H1 (cell line): ENCODE data around the gene KCNQ1. TPM values are rescaled to one million over a fixed set of nuclear protein-coding genes. Genes with fewer than 3 reads are reported as not detected.
A peak's percentile ranks its signal among the peaks of the same experiment; 100 is the strongest.

ENCODE experiments used
- CTCF ChIA-PET: fragments of 300-600 bp; sonication (Branson Sonifier 250); formaldehyde crosslinking; loops from one replicate; lab custom pipeline; 2021; ENCODE audit not compliant: partially characterized antibody; lab: Charles Lee
- POLR2A ChIA-PET: fragments of 300-600 bp; sonication (Branson Sonifier 250); formaldehyde crosslinking; loops from one replicate; lab custom pipeline; 2021; ENCODE audit warnings: inconsistent platforms; ENCODE audit not compliant: partially characterized antibody; lab: Charles Lee
- DNase-seq, 2 experiments: peaks; one replicate each; pipeline versions ENCODE4 v3.0.0 to v3.0.0-alpha.2; 2010 to 2022; ENCODE audit warnings: low spot score in 2 of 2, low read depth in 1 of 2, mixed read lengths in 1 of 2
- FAIRE-seq: peaks from 2 replicates; lab custom pipeline; 2011; peaks lifted over from hg19 to GRCh38; lab: Jason Lieb, UNC
- H2AFZ ChIP-seq: 2 replicates; pipeline ENCODE4 v1.8.1; 2012; ENCODE audit warnings: low read length, inconsistent platforms
- H2AK5ac ChIP-seq: 2 replicates; pipeline ENCODE4 v1.6.1; 2013; ENCODE audit warnings: low read depth, low read length
- H2BK120ac ChIP-seq: replicated peaks from 2 replicates; pipeline ENCODE3; 2013; ENCODE audit warnings: low read depth, low read length, inconsistent platforms
- H2BK12ac ChIP-seq: 2 replicates; pipeline ENCODE4 v1.6.1; 2013; ENCODE audit warnings: low read depth, low read length
- H2BK15ac ChIP-seq: 2 replicates; pipeline ENCODE4 v1.6.1; 2013; ENCODE audit warnings: low read length
- H2BK20ac ChIP-seq: 2 replicates; pipeline ENCODE4 v1.6.1; 2013; ENCODE audit warnings: low read length
- H2BK5ac ChIP-seq: 2 replicates; pipeline ENCODE4 v1.6.1; 2013; ENCODE audit warnings: low read depth, low read length
- H3K14ac ChIP-seq: 2 replicates; pipeline ENCODE4 v1.6.1; 2013; ENCODE audit warnings: inconsistent platforms; ENCODE audit not compliant: insufficient read length
- H3K18ac ChIP-seq: 2 replicates; pipeline ENCODE4 v1.6.1; 2013; ENCODE audit warnings: low read length; ENCODE audit errors: extremely low read depth
- H3K23ac ChIP-seq: 2 replicates; pipeline ENCODE4 v1.6.1; 2013; ENCODE audit warnings: inconsistent platforms; ENCODE audit not compliant: insufficient read length
- H3K23me2 ChIP-seq: 2 replicates; pipeline ENCODE4 v1.6.1; 2013; ENCODE audit warnings: low read depth, low read length
- H3K27ac ChIP-seq: 2 replicates; pipeline ENCODE4 v1.6.1; 2011; ENCODE audit warnings: low read depth, low read length, inconsistent platforms
- H3K27me3 ChIP-seq, 4 experiments: replicated peaks in 1 of 4; 1 replicate in 1 of 4; 2 replicates in 3 of 4; pipeline versions ENCODE4 v1.6.1 to v1.8.1; 2011 to 2013; ENCODE audit warnings: low read length in 3 of 4, mild to moderate bottlenecking in 3 of 4, inconsistent platforms in 2 of 4, mixed read lengths in 2 of 4, moderate library complexity in 1 of 4; ENCODE audit not compliant: control insufficient read depth in 3 of 4, insufficient read depth in 3 of 4; ENCODE audit errors: extremely low read depth in 1 of 4
- H3K36me3 ChIP-seq, 4 experiments: 2 replicates each; pipeline versions ENCODE4 v1.6.1 to v1.8.1; 2011 to 2013; ENCODE audit warnings: mild to moderate bottlenecking in 4 of 4, low read length in 3 of 4, moderate library complexity in 2 of 4, control low read depth in 1 of 4, inconsistent platforms in 1 of 4; ENCODE audit not compliant: insufficient read depth in 4 of 4, control insufficient read depth in 2 of 4
- H3K4ac ChIP-seq: replicated peaks from 2 replicates; pipeline ENCODE3; 2013; ENCODE audit warnings: low read length, low read depth, mixed read lengths, inconsistent platforms; ENCODE audit not compliant: insufficient read length
- H3K4me1 ChIP-seq, 4 experiments: replicated peaks in 1 of 4; 1 replicate in 1 of 4; 2 replicates in 3 of 4; pipeline versions ENCODE4 v1.6.1 to v1.8.1; 2011 to 2013; ENCODE audit warnings: low read length in 3 of 4, inconsistent platforms in 2 of 4, mixed read lengths in 1 of 4; ENCODE audit not compliant: insufficient read depth in 4 of 4, control insufficient read depth in 3 of 4
- H3K4me2 ChIP-seq, 2 experiments: 2 replicates each; pipeline versions ENCODE4 v1.6.1 to v1.8.1; 2011 to 2013; ENCODE audit warnings: low read depth in 2 of 2, low read length in 2 of 2, control low read depth in 1 of 2, inconsistent platforms in 1 of 2, mild to moderate bottlenecking in 1 of 2; ENCODE audit not compliant: insufficient read depth in 1 of 2
- H3K4me3 ChIP-seq, 4 experiments: fragments of 200-600, 300-600 bp in 1 of 4; sonication (generic), shearing (Covaris generic), sonication (Bioruptor Twin) in 1 of 4; 2 replicates each; pipeline versions ENCODE4 v1.5.1 to v1.8.1; 2011 to 2016; ENCODE audit warnings: low read length in 4 of 4, low read depth in 3 of 4, control low read depth in 2 of 4, inconsistent platforms in 2 of 4, mild to moderate bottlenecking in 2 of 4, mixed read lengths in 1 of 4, moderate library complexity in 1 of 4; ENCODE audit not compliant: insufficient read depth in 2 of 4; ENCODE audit errors: extremely low read depth in 1 of 4
- H3K56ac ChIP-seq: replicated peaks from 2 replicates; pipeline ENCODE3; 2013; ENCODE audit warnings: low read depth, mild to moderate bottlenecking, mixed read lengths, low read length, inconsistent platforms; ENCODE audit not compliant: insufficient read length
- H3K79me1 ChIP-seq: 2 replicates; pipeline ENCODE4 v1.6.1; 2013; ENCODE audit warnings: low read depth, low read length, control low read depth
- H3K79me2 ChIP-seq, 2 experiments: 2 replicates each; pipeline versions ENCODE4 v1.6.1 to v1.8.1; 2012 to 2013; ENCODE audit warnings: low read length in 2 of 2, mild to moderate bottlenecking in 2 of 2, inconsistent platforms in 1 of 2; ENCODE audit not compliant: insufficient read depth in 2 of 2, control insufficient read depth in 1 of 2
- H3K9ac ChIP-seq, 4 experiments: replicated peaks in 1 of 4; 1 replicate in 1 of 4; 2 replicates in 3 of 4; pipeline versions ENCODE4 v1.6.1 to v1.8.1; 2011 to 2013; ENCODE audit warnings: low read depth in 3 of 4, low read length in 3 of 4, control low read depth in 2 of 4, mild to moderate bottlenecking in 2 of 4, moderate library complexity in 2 of 4, inconsistent platforms in 1 of 4; ENCODE audit errors: extremely low read depth in 1 of 4
- H3K9me3 ChIP-seq, 2 experiments: 2 replicates each; pipeline versions ENCODE4 v1.6.1 to v1.8.1; 2012 to 2013; ENCODE audit warnings: mild to moderate bottlenecking in 2 of 2, moderate library complexity in 2 of 2, control low read depth in 1 of 2, inconsistent platforms in 1 of 2, low read depth in 1 of 2, low read length in 1 of 2, mixed read lengths in 1 of 2; ENCODE audit not compliant: insufficient read depth in 2 of 2
- H4K20me1 ChIP-seq, 2 experiments: replicated peaks in 1 of 2; 2 replicates each; pipeline versions ENCODE3 to v1.8.1; 2011 to 2013; ENCODE audit warnings: inconsistent platforms in 2 of 2, low read length in 2 of 2, mild to moderate bottlenecking in 1 of 2; ENCODE audit not compliant: insufficient read depth in 2 of 2, control insufficient read depth in 1 of 2
- H4K5ac ChIP-seq: 2 replicates; pipeline ENCODE4 v1.6.1; 2013; ENCODE audit warnings: low read length, low read depth, mixed read lengths, inconsistent platforms; ENCODE audit not compliant: insufficient read length
- H4K8ac ChIP-seq: 2 replicates; pipeline ENCODE4 v1.8.0; 2013; ENCODE audit warnings: mild to moderate bottlenecking, moderate library complexity, low read length, inconsistent platforms; ENCODE audit not compliant: insufficient read depth; ENCODE audit errors: extremely low read depth
- H4K91ac ChIP-seq: replicated peaks from 2 replicates; pipeline ENCODE3; 2013; ENCODE audit warnings: low read length, mixed read lengths, inconsistent platforms; ENCODE audit not compliant: insufficient read length
- EGR1 ChIP-seq: IDR thresholded peaks from 2 replicates; pipeline ENCODE4 v1.6.1; 2011; ENCODE audit warnings: low read depth, low read length, borderline replicate concordance
- GTF2F1 ChIP-seq: IDR thresholded peaks from 2 replicates; pipeline ENCODE4 v1.6.1; 2012; ENCODE audit warnings: low read depth, low read length, improper control_type of control experiment, borderline replicate concordance
- POLR2A ChIP-seq, 2 experiments: IDR thresholded peaks; 1 replicate in 1 of 2; 2 replicates in 1 of 2; pipeline ENCODE4 v1.6.1; 2011; ENCODE audit warnings: low read depth in 2 of 2, low read length in 2 of 2, mild to moderate bottlenecking in 2 of 2; ENCODE audit errors: control extremely low read depth in 1 of 2
- SP1 ChIP-seq: IDR thresholded peaks from 2 replicates; pipeline ENCODE4 v1.6.1; 2011; ENCODE audit warnings: low read depth, low read length
- WGBS, 2 experiments: shearing (Covaris generic) in 1 of 2; methylation state at CpG; one replicate each; pipeline versions ENCODE4 v1.1.6 to v1.1.7; 2013 to 2015; ENCODE audit warnings: low lambda C conversion rate in 2 of 2, mixed read lengths in 2 of 2, inconsistent platforms in 1 of 2, low coverage in 1 of 2, missing lambda C conversion rate in 1 of 2; ENCODE audit not compliant: insufficient replicate concordance in 2 of 2, insufficient coverage in 1 of 2, insufficient read length in 1 of 2; ENCODE audit errors: extremely low coverage in 1 of 2, missing lambda C conversion rate in 1 of 2; 5-methylcytosine and 5-hydroxymethylcytosine counted together
- polyA plus RNA-seq, 7 experiments: library from polyadenylated mRNA; depleted of rRNA in 3 of 7; stranded (reverse) in 5 of 7; unstranded in 2 of 7; fragments of >200 nt in 5 of 7; fragments of 200-250 nt in 2 of 7; gene quantifications; 1 replicate in 5 of 7; 2 replicates in 1 of 7; 4 replicates in 1 of 7; pipeline versions ENCODE4 v1.2.1 to v1.2.3, GENCODE V29; 2011 to 2013; ENCODE audit warnings: missing spikeins in 2 of 7, mixed read lengths in 2 of 7
- total RNA-seq: library from RNA; stranded (reverse); fragmentation: NEBNext Ultra II Directional; extraction: Animal tissue kit (Norgen Biotek cat#: 25700); gene quantifications from 2 replicates; pipeline ENCODE4 v1.2.1, GENCODE V29; 2021
- TF ChIP-seq, protein P1 (sequence below): IDR thresholded peaks from 2 replicates; pipeline ENCODE4 v1.6.1; 2011; ENCODE audit warnings: low read length, improper control_type of control experiment

KCNQ1 gene
- total and polyA plus RNA-seq, 2 of the 8 experiments (the other 6 are each of a cell fraction or from before 2014, with no cell fraction given), result 1.9 to 2.0 TPM

DNA sequence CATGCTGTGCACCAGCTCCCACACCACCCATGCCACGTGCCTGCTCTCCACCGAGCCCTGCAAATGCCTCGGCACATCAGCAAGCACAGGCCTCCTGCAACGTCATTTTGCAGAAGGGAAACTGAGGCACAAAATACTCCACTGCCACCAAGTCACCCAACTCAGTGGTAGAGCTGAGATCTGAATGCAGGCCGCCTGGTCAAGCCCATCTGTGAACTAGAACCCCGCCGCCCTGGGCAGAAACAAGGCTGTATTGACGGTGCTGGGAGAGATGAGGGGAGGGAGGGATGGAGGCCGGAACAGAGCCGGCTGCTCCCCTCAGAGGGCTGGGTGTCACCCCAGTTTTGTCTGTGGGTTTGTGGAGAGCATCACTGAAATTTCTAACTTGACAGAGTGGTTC is 359.4 kb downstream of the KCNQ1 start:
- Histone ChIP-seq H2BK5ac (no peak overlapping the region), H3K9ac (no peak overlapping the region), H3K27me3 (peaks cover 0 to 32% (median 14%) of the 10 kb centered on the region in 4 experiments; a peak in 6 of 7 replicates), H3K9me3 (peaks cover 0 to 4% of the 10 kb centered on the region in 2 experiments; a peak in 1 of 4 replicates), H3K23ac (no peak overlapping the region), H2BK20ac (no peak overlapping the region), H4K20me1 (no peaks in the 10 kb centered on the region), H4K8ac (no peak overlapping the region), H3K36me3 (no peaks in the 10 kb centered on the region), H2BK12ac (no peak overlapping the region), H4K91ac (no peak overlapping the region), H3K27ac (no peak overlapping the region), H2AK5ac (no peak overlapping the region), H3K56ac (no peak overlapping the region), H3K79me1 (no peaks in the 10 kb centered on the region), H2AFZ (no peak overlapping the region), H3K4me3 (no peak overlapping the region), H3K23me2 (peaks cover 8% of the 10 kb centered on the region; the same call in 1 of the 2 replicates), H3K79me2 (no peaks in the 10 kb centered on the region), H3K18ac (no peak overlapping the region), H4K5ac (no peak overlapping the region), H3K4ac (no peak overlapping the region), H3K4me1 (peaks cover 3 to 8% (median 4%) of the 10 kb centered on the region in 4 experiments; a peak in 6 of 7 replicates), H2BK120ac (no peak overlapping the region), H2BK15ac (0 out of 2 replicates have a peak overlapping the region, but pooled peaks have one; percentile 37), H3K4me2 (no peak overlapping the region), H3K14ac (no peak overlapping the region)
- WGBS, 2 experiments, result 93% methylated on average over 10 of the region's 10 CpGs; no CpG with 5 or more reads in 1 of the 2 experiments
- POLR2A ChIA-PET, result interaction anchor here (0.6 to 1.1 kb wide), 5 partner anchors 15 to 105 kb away, joined by 3 to 4 read pairs (median 3); no protein-coding TSS in a partner anchor
- TF ChIP-seq EGR1 (no peak), GTF2F1 (no peak), SP1 (no peak), POLR2A (IDR thresholded peaks at IDR 0.05; ENCODE audit: control extremely low read depth in 1 of 2, low read depth in 2 of 2, low read length in 2 of 2) (no peak)
- TF ChIP-seq, protein P1, sequence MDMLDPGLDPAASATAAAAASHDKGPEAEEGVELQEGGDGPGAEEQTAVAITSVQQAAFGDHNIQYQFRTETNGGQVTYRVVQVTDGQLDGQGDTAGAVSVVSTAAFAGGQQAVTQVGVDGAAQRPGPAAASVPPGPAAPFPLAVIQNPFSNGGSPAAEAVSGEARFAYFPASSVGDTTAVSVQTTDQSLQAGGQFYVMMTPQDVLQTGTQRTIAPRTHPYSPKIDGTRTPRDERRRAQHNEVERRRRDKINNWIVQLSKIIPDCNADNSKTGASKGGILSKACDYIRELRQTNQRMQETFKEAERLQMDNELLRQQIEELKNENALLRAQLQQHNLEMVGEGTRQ, result no peak
- DNase-seq (peak in 1 of 2 experiments; percentile 34), FAIRE-seq (no peak)
- CTCF ChIA-PET, result interaction anchor here (0.8 to 3.2 kb wide), 6 partner anchors 13 to 638 kb away, joined by 3 to 7 read pairs (median 4); no protein-coding TSS in a partner anchor
